ENCODE measurements around the gene ZNRF1.

Gene ZNRF1

DNA sequence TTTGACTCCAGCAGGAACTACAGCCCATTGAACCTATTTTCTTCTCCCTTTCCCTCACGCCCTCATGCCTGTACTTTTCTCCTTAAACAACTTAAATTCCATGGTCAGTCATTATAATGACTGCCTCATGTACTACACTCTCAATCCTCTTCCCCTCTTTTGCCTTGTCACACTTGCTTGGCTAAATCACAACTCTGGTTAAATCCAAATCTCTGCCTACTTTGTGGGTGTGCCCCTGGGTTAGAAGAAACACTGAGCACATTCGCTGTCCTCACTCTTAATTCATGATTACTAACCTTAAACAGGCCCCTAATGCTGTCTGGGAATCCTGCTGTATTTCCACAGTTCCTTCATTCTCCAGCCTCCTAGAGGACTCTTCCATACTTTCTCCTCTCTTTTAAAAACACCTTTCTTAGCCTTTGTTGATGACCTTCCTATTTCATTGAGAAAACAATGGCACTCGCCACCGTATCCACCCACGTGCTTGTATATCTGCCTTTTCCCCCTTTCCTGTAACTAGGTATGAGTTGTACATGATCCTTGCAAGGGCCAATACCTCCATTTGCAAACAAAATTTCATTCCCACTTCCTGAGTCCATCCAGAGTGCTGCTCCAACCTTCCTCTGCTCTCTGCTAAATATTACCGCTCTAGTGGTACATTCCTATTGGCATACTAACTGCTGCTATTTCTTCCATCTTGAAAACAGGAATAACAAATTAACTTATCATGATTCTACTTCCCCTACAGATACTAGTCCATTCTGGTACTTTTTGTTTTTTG is 28.9 kb downstream of the ZNRF1 start:
- peak; percentile 53 for DNase-seq (ENCODE audit: low spot score)

DNA sequence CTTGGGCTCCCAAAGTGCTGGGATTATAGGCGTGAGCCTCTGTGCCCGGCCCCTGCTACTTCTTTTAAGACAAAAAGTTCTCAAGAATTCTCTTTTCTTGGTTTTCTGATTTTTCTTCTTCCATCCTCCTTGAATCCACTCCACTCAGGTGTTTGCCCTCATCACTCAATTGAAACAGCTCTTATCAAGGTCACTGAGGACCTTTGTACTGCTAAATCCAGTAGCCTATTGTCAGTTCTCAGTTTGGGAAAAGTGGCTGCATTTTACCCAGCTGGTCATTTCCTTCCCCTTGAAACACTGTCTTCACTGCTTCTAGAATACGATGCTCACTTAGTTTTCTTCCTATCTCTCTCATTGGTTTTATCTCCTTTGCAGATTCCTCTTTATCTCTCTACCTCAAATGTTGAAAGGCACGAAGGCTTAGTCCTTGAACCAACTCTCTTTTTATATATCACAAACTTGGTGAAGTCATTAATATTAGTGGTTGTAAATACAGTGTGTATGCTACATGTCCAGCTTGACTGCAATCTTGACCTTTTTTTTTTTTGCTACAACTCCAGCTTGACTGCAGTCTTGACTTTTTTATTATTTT is 29.8 kb downstream of the ZNRF1 start:
- DNase-seq (ENCODE audit: low spot score) = no peak

DNA sequence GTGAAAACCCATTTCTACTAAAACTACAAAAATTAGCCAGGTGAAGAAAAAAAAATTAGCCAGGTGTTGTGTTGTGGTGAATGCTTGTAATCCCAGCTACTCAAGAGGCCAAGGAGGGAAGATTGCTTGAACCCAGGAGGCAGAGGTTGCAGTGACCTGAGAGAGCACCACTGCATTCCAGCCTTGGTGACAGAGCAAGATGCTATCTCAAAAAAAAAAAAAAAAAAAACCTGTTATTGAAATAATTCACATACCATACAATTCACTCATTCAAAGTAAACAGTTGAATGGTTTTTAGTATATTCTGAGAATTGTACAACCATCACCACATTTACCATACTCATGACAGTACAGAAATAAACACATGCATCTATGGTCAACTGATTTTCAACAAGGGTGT is 31.0 kb downstream of the ZNRF1 start:
- DNase-seq (ENCODE audit: low spot score) = peak; percentile 32

DNA sequence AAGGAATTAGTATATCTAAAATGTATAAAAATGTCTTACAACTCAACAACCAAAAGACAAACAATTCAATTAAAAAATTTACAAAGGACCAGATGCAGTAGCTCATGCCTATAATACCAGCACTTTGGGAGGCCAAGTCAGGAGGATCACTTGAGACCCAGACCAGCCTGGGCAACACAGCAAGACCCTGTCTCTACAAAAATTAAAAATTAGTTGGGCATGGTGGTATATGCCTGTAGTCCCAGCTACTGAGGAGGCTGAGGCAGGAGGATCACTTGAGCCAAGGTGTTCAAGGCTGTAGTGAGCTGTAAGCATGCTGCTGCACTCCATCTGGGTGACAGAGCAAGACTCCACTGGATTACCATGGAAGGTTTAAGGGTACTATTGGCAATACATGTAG is 33.8 kb downstream of the ZNRF1 start:
- DNase-seq (ENCODE audit: low spot score) = no peak

DNA sequence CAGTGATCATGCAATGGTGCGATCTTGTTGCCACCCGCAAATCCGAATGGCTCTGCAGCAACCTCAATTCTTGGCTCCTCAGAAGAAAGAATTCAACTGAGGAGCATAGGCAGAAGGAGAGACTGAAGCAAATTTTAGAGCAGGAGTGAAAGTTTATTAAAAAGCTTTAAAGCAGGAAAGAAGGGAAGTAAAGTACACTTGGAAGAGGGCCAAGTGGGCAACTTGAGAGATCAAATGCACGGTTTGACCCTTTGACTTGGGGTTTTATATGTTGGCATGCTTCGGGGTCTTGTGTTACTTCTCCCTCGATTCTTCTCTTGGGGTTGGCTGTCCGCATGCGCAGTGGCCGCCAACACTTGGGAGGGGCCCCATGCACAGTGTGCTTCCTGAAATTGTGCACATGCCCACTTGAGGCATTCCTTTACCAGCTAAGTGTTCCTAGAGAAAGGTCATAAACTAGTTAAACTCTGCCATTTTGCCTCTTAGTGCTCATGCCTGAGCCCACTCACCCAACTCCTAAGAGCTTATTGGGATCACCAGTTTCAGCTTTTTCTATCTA is 36.7 kb downstream of the ZNRF1 start:
- no peak for DNase-seq (ENCODE audit: low spot score)

DNA sequence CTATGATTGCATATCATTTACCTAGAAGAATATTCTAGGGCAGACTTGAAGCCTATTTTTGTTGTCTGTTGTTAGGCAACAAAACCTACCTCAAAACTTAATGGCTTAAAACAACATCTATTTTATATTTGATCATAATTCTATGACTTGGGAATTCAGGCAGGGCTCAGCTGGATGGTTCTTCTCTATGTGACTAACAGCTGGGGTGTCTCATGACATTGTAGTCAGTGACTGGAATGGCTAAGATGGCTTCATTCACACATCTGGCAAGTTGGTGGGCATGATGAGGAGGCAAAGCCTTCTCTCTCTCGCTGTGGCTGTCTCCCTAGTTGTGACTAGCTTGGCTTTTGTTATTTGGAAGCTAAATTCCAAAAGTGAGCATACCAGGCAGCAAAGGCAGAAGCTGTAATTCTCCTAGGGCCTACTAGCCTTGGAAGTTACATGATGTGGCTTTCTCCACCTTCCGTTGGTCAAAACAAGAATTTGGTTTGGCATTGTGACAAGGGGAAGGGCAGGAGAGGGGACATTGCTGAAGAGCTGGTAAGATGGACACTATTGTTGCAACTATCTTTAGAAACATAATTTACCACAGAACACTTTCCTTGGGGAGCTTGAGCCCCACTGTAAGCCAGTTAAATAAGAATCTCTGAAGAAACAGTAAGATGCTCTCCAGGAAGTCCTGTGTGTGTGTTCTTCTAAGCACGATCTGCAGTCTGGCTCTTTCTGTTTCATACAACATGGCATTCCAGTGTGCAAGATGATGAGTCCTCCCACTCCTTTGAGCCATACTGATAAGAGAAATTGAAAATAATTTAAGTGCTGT is 39.4 kb downstream of the ZNRF1 start:
- DNase-seq (ENCODE audit: low spot score) = no peak

DNA sequence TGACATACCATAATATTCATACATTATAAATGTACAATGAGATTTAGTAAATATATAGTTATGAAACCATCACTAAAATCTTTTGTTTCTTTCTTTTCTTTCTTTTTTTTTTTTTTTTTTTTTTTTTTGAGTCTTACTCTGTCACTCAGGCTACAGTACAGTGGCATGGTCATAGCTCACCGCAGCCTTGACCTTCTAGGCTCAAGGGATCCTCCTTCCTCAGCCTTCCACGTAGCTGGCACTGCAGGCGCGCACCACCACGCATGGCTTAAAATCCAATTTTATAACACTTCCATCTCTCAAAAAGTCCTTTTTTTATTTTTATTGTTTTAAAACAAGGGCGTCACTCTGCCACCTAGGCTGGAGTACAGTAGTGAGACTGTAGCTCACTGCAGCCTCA is 41.1 kb downstream of the ZNRF1 start:
- DNase-seq (ENCODE audit: low spot score) = no peak

DNA sequence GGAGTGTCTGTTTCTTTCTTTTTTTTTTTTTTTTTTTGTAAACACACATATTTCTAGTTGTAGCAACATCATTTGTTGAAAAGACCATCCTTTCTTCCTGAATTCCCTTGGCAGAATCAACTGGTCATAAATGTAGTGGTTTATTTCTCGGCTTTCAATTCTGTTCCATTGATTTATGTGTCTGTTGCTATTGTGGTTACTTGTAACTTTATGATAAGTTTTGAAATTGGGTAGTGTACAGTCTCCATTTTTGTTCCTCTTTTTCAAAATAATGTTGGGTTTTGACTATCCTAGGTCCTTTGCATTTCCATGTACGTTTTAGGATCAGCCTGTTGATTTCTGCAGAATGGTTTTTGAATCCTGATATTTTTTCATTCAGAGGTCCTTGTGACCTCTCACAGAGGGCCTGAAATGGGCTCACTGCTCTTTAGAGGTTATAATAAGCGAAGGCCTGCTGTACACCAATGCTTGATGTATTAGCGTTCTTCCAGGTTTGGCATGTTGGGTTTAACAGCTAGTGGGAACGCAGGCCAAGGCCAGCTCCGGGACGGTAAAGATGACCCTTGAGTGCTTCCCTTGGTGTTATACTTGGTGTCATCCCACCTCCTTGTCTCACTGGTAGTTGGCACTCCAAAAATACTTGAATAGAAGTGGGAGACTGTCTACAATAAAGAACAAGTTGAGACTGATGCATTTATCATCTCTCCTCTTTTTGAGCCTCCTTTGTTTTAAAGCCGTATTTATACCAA is 43.8 kb downstream of the ZNRF1 start:
- no peak for DNase-seq (ENCODE audit: low spot score)

DNA sequence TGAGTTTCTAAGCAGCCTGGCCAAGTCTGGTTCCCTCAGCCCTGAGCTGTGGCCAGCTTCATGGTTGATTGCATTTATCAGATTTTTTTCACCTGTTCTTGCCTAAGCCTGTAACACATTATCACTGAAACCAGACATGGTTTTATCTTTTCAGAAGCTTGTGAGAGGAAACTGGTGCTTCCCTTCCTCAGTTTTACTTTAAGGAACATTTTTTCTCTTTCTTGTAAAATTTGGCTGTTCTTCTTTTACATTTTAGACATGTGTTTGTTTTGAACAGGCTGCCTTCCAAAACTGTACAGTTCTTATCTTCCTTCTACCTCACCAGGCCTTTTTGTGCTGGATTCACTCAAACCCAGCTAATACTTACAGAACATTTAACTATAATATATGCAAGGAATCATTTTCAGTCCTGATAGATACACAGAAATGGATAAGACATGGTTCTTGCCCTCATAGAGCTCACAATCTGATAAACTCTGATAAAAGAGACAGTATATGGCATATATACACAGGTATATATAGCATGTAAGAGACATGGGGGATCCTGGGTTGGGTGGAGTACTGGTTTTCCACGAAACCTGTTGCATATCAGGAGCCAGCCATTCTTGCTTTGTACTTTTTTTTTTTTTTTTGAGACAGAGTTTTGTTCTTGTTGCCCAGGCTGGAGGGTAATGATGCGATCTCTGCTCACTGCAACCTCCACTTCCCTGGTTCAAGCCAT is 44.5 kb downstream of the ZNRF1 start:
- peak; percentile 83 for DNase-seq (ENCODE audit: low spot score)

DNA sequence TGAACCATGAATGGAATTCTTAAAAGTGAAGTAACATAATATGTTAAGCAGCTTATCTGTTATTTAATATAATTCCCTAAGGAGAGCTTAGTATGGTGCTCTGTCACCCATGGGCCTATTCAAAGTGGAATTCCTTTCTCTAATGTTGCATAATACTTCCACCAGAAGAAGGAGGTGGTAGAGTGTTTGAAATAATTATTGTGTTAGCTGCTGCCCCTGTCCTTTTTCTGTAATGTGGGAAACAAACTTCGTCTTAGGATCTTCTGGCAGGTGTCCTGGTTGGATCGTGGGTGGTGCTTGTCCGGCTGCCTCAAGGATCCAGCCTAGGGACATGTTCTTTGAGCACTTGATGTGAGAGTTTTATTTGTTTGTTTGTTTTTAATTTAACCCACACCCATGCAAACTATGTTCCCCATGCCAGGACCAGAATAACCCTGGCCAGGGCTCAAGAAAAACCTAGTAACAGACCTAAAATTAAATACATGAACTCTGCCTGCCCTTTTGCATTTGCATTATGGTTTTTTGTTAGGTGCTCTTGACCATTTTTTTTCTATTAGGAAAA is 46.1 kb downstream of the ZNRF1 start:
- DNase-seq (ENCODE audit: low spot score) = no peak

DNA sequence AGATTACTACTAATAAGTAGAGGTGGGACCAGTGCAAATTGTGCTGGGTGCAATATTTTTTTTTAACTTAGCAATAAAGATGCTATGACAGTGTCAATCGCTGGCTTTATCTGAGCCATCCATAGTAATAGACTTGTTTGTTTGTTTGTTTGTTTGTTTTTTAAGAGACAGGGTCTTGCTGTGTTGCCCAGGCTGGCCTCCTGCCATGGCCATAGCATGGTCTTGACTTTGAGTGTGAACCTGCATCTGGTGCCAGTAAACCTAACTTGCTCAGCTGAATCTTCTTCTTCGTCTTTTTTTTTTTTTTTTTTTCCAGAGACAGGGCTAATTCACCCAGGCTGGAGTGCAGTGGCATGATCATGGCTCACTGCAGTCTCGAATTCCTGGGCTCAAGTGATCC is 46.6 kb downstream of the ZNRF1 start:
- DNase-seq (ENCODE audit: low spot score) = no peak

DNA sequence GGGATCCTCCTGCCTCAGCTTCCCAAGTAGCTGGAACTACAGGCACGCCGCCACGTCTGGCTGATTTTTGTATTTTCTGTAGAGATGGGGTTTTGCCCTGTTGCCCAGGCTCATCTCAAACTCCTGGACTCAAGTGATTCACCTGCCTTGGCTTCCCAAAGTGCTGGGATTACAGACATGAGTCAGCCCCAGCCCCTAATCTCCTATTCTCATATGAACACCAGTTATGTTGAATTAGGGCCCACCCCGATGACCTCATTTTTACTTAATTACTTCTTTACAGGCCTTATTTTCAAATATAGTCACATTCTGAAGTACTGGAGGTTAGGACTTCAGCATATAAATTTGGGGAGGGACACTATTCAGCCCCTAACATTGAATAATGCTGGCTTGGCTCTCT is 49.2 kb downstream of the ZNRF1 start:
- DNase-seq (ENCODE audit: low spot score) = peak; percentile 61

DNA sequence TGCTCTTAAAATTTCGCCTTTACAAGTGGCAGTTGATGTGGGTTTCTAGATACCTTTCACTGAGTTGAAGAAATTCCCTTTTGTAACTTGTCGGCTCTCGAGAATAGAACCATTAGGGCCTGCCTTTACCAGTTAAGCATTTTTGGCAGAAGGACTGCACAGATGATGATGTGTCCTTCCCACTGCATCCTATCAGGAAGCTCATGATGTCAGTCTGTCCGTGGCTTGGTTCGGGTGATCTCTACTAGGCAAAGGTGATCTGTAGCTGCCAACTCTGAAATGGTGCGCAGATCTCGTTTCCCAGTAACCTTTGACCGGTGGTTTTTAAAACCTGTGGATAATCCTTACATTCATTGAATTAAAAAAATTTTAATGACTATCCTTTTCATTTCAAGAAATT is 49.7 kb downstream of the ZNRF1 start:
- DNase-seq (ENCODE audit: low spot score) = peak; percentile 53

DNA sequence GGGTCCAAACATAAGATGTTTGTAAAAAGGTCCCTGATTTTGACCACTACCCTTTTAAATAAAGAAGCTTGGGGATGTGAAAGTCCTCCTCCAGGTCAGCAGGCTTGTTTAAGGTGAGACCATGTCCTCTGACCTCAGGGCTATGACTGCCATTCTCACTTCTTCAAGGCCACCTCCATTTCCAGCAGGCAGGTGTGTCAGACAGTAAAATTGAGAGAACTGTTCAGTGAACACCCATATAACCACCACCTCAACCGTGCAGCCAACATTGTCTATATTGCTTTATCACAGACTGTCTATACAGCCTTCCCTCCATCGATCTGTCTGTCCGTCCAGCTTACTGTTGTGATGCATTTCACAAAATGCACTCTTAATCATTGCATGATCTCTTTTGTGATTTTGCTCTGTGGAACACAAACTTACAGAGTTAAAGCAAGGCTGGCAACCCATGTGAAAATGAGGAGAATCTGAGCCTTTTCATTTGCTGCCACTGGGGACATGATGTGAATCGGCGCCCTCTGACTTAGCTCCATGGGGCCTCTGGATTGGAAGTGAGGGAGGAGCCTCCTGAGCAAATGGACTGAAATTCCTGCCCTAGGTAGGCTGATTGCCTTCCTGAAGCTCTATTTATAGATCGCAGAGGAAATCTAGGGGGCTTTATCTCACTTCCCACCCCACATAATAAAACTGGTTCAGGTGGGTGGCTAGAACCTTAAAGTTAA is 53.8 kb downstream of the ZNRF1 start:
- DNase-seq (ENCODE audit: low spot score) = no peak

DNA sequence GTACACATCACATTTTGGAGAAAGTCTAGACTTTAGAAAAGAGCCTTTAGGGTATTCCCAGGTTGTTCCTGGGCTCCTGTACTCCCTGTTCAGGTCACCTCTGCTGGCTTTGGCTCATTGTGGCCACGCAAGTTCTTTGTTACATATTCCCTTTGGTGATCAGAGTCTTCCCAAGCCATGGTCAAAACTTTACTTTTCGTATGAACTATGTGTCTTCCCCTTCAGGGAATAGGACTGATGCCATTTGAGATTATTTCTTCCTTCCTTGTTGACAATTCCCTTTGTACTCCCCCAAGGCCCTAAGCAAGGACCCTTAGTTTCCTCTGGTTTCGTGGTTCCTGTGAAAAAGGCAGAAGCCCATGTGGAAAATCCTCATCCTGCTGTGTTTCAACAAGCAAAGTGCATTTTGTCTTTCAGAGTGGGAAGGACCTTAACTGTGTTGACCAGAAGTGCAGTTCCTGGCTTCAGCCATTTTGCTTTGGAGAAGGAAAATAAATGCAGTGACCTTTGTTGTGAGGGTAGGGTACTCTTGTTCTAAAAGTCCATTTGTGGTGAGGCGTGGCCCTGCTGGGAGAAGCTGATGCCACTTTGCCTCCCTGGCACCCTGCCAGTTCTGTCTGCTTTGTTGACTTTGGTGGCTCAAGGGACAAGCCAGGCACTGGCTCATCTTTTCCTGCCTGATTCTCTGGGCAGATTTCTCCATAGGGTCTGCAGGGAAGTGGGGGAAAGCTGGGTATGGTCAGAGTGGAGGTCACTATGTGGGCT is 55.1 kb downstream of the ZNRF1 start:
- peak; percentile 91 for DNase-seq (ENCODE audit: low spot score)

DNA sequence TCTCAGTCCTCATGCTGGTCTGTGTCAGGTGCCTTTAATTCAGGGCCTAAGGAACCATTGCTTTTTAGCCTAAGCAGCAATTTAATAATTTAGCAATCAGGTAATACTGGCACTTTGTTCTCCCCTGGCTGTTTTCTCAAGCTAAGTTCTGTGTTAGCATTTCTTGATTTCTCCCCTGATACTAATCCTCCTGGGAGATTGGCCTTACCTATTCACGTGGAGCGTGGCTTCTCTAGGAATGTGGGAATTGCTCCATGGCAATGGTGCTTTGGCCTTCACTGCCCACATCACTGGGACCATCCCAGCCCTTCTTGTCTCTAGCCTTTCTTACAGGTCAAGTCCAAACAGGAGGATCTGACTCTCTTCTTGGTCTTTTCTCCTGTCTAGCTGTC is 55.7 kb downstream of the ZNRF1 start:
- no peak for DNase-seq (ENCODE audit: low spot score)

DNA sequence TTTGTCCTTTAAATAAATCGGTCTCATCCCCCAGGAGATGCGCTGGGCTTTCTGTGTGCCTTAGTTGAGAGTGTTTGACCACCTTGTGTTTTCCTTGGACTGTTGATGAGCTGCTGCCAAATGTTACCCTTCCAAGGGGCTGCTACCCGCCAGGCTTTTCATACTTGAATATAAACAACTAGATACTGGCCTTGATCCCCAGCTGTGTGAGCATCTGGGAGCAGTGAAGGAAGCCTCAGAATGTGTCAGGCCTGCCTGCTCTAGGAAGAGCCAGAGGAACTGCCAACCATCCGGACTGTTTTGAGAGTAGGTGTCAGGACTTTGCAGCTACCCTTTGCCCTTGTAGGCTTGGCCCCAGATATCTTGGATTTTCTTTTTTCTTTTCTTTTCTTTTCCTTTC is 60.0 kb downstream of the ZNRF1 start:
- DNase-seq (ENCODE audit: low spot score) = no peak

DNA sequence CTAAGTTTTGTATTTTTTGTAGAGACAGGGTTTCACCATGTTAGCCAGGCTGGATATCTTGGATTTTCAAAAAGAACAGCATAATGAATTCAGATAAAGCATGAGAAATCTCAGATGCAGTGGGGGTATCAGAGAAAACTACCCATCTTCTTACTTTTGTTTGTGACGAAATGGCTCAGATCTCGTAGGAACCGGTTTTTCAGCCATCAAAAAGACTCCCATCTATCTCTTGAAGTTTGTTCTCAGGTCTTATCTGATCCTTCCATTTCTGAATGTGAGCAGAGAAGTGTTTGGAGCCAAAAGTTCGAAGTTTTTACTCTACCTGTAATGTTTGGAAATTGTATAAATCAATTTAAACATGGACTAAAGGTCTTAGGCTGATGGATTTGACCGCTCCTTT is 60.6 kb downstream of the ZNRF1 start:
- DNase-seq (ENCODE audit: low spot score) = no peak

DNA sequence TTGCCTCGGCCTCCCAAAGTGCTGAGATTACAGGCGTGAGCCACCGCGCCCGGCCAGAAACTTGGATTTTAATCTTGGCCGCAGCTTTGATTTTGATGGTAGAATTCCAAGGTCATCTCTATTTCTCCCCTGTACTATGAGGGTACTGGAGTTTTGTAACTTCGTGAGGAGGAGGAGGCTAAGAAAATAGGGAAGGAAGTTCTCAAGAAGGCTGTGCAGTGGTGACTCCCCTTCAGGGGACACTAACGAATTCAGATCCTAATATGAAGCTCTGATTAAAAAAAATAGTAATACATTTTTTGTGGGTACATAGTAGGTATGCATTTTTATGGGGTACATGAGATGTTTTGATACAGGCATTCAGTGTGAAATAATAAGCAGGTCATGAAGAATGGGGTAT is 61.9 kb downstream of the ZNRF1 start:
- DNase-seq (ENCODE audit: low spot score) = no peak

DNA sequence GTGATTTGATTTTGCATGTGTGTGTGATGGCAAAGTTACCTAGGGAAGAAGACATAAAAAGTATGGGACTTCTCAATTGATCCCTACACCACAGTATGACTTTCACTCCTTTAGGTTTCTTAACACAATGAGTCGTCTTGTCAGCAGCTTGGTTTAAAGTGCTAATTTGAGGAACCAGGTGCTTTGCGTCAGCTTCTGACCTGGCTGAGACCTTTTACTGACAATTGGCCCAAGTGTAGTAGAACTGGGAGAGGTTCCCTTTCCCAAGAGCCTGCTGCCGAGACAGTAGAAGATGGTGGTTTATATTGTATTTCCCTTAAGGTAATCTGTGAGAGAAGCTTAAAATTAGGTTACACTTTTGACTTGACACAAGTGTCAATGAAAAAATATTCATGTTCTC is 62.8 kb downstream of the ZNRF1 start:
- DNase-seq (ENCODE audit: low spot score) = no peak
